Activated CD4-positive, alpha-beta T cell treated with anti-CD3 and anti-CD28 coated beads, Interleukin-2, Interleukin-4, amounts not matched to agents 100 ng/mL and 50 ng/mL, durations not matched to agents 16 hours and 8 hours (primary cell): Measurements from ENCODE around the gene CRHR1.
"Not testable (repeated sequence)": the region's sequence is repeated elsewhere in the genome, so short reads cannot be mapped to it uniquely, and the experiment has no call there.

ENCODE experiments used
- DNase-seq: peaks from one replicate; pipeline ENCODE4 v3.0.0-alpha.2; 2020; ENCODE audit warnings: low spot score

The CRHR1 gene

GRCh38 chr17:45846223-45846622, 62.1 kb downstream of the CRHR1 start:
- no peak for DNase-seq

GRCh38 chr17:45846646-45847045, 62.5 kb downstream of the CRHR1 start:
- no peak for DNase-seq

DNA sequence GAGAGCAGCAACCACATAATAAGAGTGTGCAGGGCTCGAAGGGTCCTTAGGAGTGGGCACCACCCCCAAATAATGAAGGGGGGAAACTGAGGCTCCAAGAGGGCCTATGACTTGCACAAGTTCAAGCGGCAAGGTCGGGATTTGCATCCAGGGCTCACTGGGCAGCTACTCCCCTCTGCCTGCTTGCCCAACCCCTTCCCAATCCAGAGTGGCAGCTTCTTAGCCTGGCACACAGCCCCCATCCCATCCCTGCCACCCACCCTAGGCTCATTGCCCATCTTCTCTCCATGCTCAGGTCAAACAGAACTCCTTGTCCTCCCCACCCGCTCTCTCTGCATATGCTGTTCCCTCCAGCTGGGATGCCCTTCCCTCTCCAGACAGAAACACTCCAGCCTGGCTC, 63.0 kb downstream of the CRHR1 start:
- no peak for DNase-seq

- no peak for DNase-seq
These were observed 63.6 kb downstream of the CRHR1 start for GRCh38 chr17:45847747-45848146.

DNA sequence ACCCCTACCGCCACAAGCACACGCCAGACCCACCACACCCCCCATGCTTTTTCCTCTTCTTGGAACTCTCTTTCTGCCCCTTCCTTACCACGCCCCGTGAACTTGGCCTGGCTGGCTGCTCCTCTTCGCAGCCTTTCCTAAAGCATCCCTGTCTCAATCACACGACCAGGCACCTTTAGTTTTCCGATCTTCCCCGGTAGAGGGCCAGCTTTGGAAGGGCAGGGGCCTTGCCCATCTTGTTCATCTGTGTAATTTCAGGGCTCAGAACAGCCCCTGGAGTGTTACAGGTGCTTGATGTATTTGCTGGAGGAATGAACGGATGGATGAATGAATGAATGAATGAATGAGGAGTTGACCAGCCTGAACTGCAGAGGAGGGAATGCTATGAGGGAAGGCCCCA, 64.3 kb downstream of the CRHR1 start:
- no peak for DNase-seq

GRCh38 chr17:45848868-45849535, 64.9 kb downstream of the CRHR1 start:
- DNase-seq, result no peak

GRCh38 chr17:45849536-45849990, 65.4 kb downstream of the CRHR1 start:
- no peak for DNase-seq

GRCh38 chr17:45850011-45850410, 65.9 kb downstream of the CRHR1 start:
- DNase-seq, result no peak

- no peak for DNase-seq
These were observed 66.3 kb downstream of the CRHR1 start for GRCh38 chr17:45850468-45850867.

- DNase-seq, result no peak
These were observed 66.9 kb downstream of the CRHR1 start for GRCh38 chr17:45851022-45851421.

- DNase-seq, result no peak
These were observed 67.3 kb downstream of the CRHR1 start for GRCh38 chr17:45851464-45851863.

- no peak for DNase-seq
These were observed 67.8 kb downstream of the CRHR1 start for GRCh38 chr17:45851873-45852272.

DNA sequence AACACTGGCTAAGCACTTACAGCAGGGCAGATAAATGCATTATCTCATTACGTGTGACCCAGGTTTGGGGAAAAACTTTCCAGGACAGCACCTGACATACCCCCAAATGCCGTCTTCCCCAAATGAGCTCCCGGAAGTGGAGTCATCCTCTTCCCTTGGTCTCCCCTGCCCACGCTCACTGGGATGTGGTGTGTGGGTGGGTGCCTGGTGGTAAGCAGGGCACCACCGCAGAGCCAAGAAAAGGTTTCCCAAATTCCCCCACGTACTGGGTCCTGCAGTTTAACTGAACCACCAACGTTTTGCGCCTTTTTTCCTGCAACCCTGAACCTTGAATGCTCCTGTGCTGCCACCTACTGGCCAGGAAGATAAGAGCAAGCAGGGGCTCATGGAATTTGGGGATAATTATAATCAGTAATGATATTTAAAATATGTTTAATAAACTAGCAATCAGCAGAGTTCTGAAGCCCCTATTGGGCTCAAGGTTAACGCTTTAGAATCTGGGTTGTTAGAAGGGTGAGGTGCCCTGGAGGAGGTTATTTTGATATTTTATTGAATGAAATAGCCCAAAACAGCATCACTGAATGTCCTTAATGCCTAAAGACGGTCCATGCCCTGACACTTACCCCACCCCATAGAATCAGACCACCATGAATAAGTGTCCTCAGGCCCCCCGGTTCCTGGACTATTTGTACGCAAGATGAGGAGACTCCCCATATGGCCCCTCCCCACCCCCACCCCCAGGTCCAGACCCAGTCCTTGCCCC, 68.6 kb downstream of the CRHR1 start:
- peak; percentile 60 for DNase-seq

GRCh38 chr17:45854209-45854608, 70.1 kb downstream of the CRHR1 start:
- DNase-seq, result no peak

GRCh38 chr17:45855691-45856336, 71.7 kb downstream of the CRHR1 start:
- no peak for DNase-seq

DNA sequence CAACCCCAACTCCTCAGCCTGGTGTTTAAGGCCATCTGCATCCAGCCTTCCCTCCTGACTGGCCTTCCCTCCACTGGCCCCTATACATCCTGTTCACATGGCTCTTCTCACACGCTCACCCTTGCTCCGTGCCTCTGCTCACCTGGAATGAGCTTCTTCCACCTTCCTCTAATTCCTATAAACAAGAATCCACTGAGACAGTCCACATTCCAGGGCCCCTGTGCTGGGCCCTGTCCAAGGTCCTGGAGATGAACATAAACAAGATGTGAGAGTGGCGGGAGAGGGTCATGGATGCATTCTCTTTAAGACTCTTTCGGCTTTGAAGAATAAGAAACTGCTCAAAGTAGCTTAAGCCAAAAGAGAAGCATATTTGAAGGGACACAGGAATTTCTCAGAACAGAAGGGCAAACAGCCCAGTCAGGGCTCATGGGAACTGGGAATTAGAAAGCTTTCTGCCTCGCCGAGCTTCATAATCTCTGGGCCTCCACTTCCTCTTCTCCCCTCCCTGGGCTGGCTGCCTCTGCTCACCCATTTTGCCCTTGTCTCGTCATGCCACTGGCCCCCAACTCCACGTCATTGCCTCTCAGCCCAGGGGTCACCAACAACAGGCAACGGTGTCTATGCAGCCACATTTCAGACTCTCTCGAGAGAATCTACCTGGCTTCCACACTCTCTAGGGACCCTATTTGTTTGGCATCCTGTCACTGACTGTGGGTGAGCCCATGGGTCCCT, 74.0 kb downstream of the CRHR1 start:
- DNase-seq, result no peak

DNA sequence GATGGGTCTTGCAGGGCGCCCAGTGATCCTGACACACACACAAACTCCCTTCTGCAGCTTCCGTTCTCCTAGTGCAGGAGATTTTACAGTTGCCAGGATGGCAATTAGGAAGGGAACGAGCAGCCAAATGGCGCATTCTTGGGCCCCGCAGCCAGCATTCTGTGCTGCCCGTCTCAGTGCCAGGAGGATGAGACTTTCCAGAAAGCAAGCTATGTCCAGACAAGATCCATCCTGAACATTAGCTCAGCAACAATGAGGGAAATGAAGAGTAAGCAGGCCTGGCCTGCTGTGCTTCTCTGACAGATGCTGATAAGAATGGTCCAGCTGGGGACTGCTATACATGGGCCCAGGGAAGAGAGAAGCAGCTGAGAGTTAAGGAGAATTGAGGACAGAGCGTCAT, 77.0 kb downstream of the CRHR1 start:
- DNase-seq, result no peak

DNA sequence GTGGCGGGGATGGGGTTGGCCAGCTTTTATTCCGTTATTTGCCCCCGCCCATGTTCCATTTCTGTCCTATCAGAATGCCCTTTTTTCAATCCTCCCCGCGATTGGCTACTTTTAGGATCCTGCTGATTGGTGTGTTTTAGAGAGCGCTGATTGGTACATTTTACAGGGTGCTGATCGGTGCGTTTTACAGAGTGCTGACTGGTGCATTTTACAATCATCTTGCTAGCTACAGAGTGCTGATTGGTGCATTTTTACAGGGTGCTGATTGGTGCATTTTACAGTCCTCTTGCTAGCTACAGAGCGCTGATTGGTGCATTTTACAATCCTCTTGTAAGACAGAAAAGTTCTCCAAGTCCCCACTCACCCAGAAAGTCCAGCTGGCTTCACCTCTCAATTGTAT, 78.0 kb downstream of the CRHR1 start:
- DNase-seq, result not testable (repeated sequence)

DNA sequence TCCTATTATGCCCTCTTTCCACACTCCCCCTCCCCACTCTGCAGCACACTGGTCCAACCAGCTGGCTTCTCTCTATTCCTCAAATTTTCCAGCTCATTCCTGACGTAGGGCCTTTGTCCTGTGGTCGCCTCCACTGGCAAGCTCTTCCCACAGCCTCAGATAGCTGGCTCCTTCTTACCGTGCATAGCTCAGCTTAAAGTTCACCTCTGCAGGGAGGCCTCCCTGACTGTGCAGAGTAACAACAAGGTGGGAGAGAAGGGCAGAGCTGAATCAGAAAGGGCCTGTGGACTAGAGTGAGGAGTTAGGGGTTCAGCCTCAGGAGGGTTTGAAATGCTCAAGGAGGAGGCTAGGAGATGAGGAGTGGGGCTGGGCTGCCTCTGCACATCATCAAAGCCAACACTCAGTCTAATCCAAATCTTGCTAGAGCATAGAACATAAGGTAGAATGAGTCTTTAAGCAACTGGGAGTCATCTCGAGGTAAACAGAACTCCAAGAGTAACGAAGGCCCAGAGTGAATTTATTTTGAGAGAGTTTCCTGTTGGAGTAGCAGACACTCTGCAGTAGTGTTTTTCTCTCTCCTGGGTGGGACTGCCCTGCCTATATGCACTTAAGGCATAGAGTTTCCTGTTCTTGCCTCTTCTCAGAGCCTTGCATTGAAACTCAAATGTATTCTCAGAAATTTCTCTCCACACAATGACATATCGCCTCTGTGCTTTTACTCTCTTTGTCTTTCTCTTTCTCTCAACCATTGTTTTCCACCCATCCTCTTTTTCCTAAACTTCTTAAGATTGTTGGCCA, 79.9 kb downstream of the CRHR1 start:
- DNase-seq, result no peak

DNA sequence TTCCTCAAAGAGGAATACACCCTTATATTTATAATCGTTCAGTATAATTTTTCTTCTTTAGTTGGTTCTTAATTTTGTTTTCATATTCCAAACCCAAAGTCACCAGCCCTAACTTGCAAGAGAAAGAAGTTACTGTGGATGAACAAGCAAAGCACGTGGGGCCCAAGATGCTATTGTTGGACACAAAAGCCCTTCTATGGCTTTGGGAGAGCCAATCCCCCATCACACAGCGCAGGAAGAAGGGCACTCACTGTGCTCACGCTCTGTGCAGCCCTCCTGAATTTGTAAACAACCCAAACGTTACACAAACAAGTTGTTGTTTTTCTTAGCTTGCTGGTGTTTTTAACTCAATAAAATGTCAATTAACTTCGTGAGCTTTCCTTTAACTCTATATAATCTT, 83.1 kb downstream of the CRHR1 start:
- DNase-seq, result no peak

DNA sequence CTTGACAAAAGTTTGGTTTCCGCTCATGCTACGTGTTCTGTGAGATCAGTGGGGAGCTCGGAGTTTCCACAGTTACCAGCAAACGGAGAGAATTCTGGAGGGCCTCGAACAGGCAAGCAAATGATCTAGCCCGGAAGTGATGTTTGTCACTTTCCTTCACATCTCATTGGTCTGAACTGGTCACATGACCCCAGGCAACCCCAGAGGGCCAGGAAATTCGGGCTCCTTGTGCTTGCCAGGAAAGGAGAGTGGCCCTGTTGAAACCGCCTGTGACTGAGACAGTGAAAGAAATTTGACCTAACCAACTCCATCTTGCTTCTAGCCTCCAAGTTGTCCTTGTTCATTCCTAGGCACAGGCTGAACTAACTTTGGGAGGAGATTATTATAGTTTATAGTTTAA, 83.6 kb downstream of the CRHR1 start:
- no peak for DNase-seq

DNA sequence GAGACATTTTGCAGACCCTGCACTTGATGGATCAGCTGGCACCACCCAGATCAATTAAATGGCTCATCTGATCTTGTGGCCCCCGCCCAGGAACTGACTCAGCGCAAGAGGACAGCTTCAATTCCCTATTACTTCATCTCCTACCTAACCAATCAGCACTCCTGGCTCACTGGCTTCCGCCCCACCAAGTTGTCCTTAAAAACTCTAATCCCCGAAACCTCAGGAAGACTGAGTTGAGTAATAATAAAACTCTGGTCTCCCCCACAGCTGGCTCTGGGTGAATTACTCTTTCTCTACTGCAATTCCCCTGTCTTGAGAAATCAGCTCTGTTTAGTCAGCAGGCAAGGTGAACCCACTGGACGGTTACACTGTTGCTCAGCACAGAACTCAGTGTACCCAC, 84.2 kb downstream of the CRHR1 start:
- no peak for DNase-seq
